NB4 (cell line): ENCODE results near the gene TCERG1L.

Source experiments
- DNase-seq: peaks from one replicate; pipeline ENCODE4 v3.0.0; 2010; ENCODE audit warnings: low read depth
- H3K4me3 ChIP-seq: one replicate; pipeline ENCODE4 v1.5.1; 2011; ENCODE audit warnings: mild to moderate bottlenecking, low read depth, low read length, moderate library complexity
- CTCF ChIP-seq: IDR thresholded peaks from one replicate; pipeline ENCODE4 v1.5.1; 2012; ENCODE audit warnings: low read depth, low read length
- MAX ChIP-seq: IDR thresholded peaks from 2 replicates; pipeline ENCODE4 v1.6.1; 2011; ENCODE audit warnings: low read depth, low read length
- MYC ChIP-seq: IDR thresholded peaks from 2 replicates; pipeline ENCODE4 v1.6.1; 2011; ENCODE audit warnings: low read depth, low read length
- POLR2A ChIP-seq: IDR thresholded peaks from 2 replicates; pipeline ENCODE4 v1.6.1; 2011; ENCODE audit warnings: mild to moderate bottlenecking; ENCODE audit not compliant: insufficient read length; ENCODE audit errors: extremely low read depth

TCERG1L gene

GRCh38 chr10:131123496-131123895, 188.0 kb downstream of the TCERG1L start:
- TF ChIP-seq MAX (no peak), CTCF (no peak), MYC (no peak), POLR2A (no peak)
- no peak overlapping the region for H3K4me3 ChIP-seq
- no peak for DNase-seq

DNA sequence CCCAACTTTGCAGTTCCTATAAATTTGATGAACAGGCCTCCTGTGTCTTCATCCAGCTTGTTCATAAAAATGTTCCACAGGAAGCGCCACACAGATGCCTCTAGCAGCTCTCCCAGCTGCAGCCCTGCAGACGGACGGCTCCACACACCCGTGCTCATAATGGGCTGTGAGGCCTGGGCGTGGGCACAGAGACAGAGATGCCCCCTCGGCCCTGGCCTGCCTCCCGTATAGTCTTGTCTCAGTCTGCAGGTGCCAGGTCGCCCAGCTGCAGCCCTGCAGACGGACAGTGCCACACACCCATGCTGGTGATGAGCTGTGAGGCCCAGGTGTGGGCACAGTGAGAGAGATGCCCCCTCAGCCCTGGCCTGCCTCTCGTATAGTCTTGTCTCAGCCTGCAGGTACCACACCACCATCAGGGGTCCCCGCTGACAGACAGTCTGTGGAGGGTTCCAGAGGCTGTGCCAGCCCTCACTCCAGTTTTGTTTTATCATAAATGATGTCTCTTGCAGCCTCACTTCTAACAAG, 189.9 kb downstream of the TCERG1L start:
- DNase-seq = no peak
- no peak for TF ChIP-seq POLR2A
- H3K4me3 ChIP-seq = no peak overlapping the region

DNA sequence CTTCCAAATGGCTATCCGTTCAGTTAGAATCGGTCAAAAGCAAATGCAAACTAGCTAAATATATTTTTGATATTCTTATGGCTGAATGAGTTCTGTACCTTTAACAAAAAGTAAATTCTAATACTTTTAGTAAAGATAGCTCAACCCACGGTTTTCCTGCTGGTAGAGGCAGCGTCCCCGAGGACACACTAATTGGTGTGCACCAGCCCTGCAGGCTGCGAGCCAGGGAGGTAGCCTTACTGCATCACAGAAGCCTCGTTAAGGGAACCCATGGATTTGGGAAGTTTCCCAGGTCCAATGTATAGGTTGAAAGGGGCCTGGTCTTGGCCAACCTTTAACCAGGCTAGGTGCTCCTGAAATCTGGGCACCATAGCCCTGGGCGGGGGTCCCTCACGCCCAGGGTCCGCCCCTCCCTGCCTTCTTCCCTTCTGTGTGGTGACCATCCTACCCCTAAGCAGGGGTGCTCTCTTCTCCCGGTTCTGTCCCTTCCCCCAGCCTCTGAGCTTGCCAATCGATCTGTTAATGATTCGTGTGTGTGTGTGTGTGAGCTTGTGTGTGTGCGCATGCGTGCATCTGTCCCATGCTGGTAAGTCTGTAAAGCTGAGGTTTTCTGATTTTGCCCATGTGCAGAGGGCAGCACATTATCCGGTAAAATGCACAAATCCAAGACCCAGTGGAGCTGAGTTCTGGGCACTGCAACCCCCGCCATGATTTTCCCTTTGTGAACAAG, 191.7 kb downstream of the TCERG1L start:
- no peak for TF ChIP-seq POLR2A
- DNase-seq = no peak
- no peak overlapping the region for H3K4me3 ChIP-seq

- TF ChIP-seq MYC (no peak), MAX (no peak), CTCF (no peak), POLR2A (no peak)
- H3K4me3 ChIP-seq = no peak overlapping the region
- DNase-seq = no peak
Measured at GRCh38 chr10:131117416-131118212, 193.9 kb downstream of the TCERG1L start.

DNA sequence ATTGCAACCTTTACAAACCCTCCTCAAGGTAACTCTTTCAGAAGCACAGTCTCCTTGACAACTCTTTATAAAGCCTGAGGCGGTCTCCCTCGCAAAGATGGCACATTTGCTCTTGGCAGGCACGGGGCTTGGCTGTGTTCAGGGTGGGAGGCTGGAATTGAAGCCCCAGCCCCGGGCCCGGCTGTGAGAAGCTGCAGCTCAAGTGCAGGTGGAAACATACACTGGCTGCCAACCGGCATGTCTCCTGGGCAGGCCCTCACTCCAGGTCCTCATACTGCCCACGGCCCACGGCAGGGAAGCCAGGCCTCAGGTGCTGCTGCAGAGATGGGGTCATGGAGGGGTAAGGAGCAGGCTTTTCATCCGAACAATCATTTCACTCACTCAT, 194.5 kb downstream of the TCERG1L start:
- TF ChIP-seq MAX = no peak
- TF ChIP-seq POLR2A = no peak
- no peak for TF ChIP-seq CTCF
- TF ChIP-seq MYC = no peak
- H3K4me3 ChIP-seq = no peak overlapping the region
- DNase-seq = no peak

DNA sequence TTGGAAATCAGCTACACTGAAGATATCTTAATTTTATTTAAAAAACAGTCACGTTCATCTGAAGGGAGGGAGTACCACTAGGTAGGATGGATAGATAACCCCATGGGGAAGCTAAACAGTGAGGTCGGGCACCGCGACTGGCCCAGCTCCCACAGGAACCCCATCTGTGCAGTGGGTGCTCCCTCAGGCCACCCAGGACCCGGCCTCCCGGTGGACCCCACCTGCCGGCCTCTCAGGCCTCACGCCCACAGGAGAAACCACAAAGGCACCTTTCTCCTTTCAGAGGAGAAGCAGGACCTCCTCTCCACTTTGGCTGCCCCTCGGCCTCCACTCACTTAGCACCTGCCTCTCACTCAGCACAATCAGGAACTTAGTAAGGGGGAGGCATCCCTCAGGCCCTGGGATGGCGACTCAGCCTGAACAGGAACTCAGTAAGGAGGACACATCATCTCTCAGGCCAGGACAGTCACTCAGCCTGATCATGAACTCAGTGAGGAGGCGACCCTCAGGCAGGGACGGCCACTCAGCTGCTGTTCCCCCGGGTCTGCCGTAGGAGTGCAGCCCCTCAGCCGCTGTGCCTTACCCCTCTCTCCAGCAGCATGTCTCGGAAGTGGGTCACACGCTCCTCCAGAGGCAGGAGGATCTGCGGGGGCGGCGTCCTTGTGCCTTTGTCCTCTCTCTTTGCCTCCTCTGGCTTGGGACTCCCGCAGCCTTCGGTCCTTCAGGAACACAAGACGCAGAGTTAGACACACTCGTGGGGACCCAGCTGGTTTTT, 195.1 kb downstream of the TCERG1L start:
- TF ChIP-seq CTCF (no peak), MAX (no peak), POLR2A (no peak), MYC (no peak)
- no peak for DNase-seq
- no peak overlapping the region for H3K4me3 ChIP-seq
